HepG2 (cell line): Measurements from ENCODE around the gene EEF2. TPM values are rescaled to one million over a fixed set of nuclear protein-coding genes. Genes with fewer than 3 reads are reported as not detected.

ENCODE experiments used
- CENPT ChIP-seq: sonication (generic); formaldehyde crosslinking; IDR thresholded peaks from 2 replicates; pipeline ENCODE4 v1.8.0; 2022; ENCODE audit warnings: low read depth, mild to moderate bottlenecking, moderate library complexity, missing genetic modification reagents
- FOXP4 ChIP-seq: sonication (generic); formaldehyde crosslinking; IDR thresholded peaks from 2 replicates; pipeline ENCODE4 v1.4.0; 2020; ENCODE audit warnings: missing genetic modification reagents
- JUND ChIP-seq: sonication (generic); formaldehyde crosslinking; IDR thresholded peaks from 2 replicates; pipeline ENCODE4 v1.8.0; 2022; ENCODE audit warnings: mild to moderate bottlenecking, missing genetic modification reagents
- KAT2B ChIP-seq: fragments of 150-350 bp; IDR thresholded peaks from 2 replicates; pipeline ENCODE4 v1.6.1; 2014; ENCODE audit warnings: low read depth, low read length, borderline replicate concordance
- KAT8 ChIP-seq: IDR thresholded peaks from 2 replicates; pipeline ENCODE4 v1.6.1; 2016; ENCODE audit warnings: missing genetic modification reagents, missing compliant biosample characterization
- KLF9 ChIP-seq: IDR thresholded peaks from 2 replicates; pipeline ENCODE4 v1.6.1; 2016; ENCODE audit warnings: low read depth
- KMT2A ChIP-seq: sonication (generic); formaldehyde crosslinking; IDR thresholded peaks from 2 replicates; pipeline ENCODE4 v1.4.0; 2020; ENCODE audit warnings: missing genetic modification reagents
- MAFK ChIP-seq, 2 experiments: IDR thresholded peaks in 1 of 2; conservative IDR thresholded peaks in 1 of 2; 2 replicates each; pipeline ENCODE4 v1.6.1; 2011; ENCODE audit warnings: improper control_type of control experiment in 2 of 2, low read length in 2 of 2
- NR0B2 ChIP-seq: sonication (generic); formaldehyde crosslinking; IDR thresholded peaks from 2 replicates; pipeline ENCODE4 v1.4.0; 2020; ENCODE audit warnings: mild to moderate bottlenecking, missing genetic modification reagents
- PHF8 ChIP-seq: sonication (generic); formaldehyde crosslinking; IDR thresholded peaks from 2 replicates; pipeline ENCODE4 v1.5.0; 2020; ENCODE audit warnings: missing genetic modification reagents
- RAD21 ChIP-seq: fragments of 450-650 bp; formaldehyde crosslinking; IDR thresholded peaks from 2 replicates; pipeline ENCODE4 v1.5.0; 2020; ENCODE audit warnings: mild to moderate bottlenecking
- SMAD3 ChIP-seq: sonication (generic); formaldehyde crosslinking; IDR thresholded peaks from 2 replicates; pipeline ENCODE4 v1.4.0; 2020; ENCODE audit warnings: missing genetic modification reagents
- TAF1 ChIP-seq: sonication (generic); formaldehyde crosslinking; IDR thresholded peaks from 2 replicates; pipeline ENCODE4 v1.4.0; 2020; ENCODE audit warnings: missing genetic modification reagents
- TOE1 ChIP-seq: sonication (generic); formaldehyde crosslinking; IDR thresholded peaks from 2 replicates; pipeline ENCODE4 v1.4.0; 2020; ENCODE audit warnings: mild to moderate bottlenecking, missing genetic modification reagents
- TRIM22 ChIP-seq: fragments of 450-650 bp; IDR thresholded peaks from 2 replicates; pipeline ENCODE4 v1.6.1; 2017
- ZBTB33 ChIP-seq: sonication (generic); formaldehyde crosslinking; IDR thresholded peaks from 2 replicates; pipeline ENCODE4 v1.4.0; 2020; ENCODE audit warnings: missing genetic modification reagents
- ZFP62 ChIP-seq: sonication (generic); formaldehyde crosslinking; IDR thresholded peaks from 2 replicates; pipeline ENCODE4 v1.4.0; 2020; ENCODE audit warnings: missing genetic modification reagents
- ZNF101 ChIP-seq: sonication (generic); formaldehyde crosslinking; IDR thresholded peaks from 2 replicates; pipeline ENCODE4 v1.4.0; 2020; ENCODE audit warnings: mild to moderate bottlenecking, low read depth, missing genetic modification reagents, borderline replicate concordance
- ZNF124 ChIP-seq: sonication (generic); formaldehyde crosslinking; IDR thresholded peaks from 2 replicates; pipeline ENCODE4 v1.4.0; 2020; ENCODE audit warnings: missing genetic modification reagents
- ZNF20 ChIP-seq: sonication (generic); formaldehyde crosslinking; IDR thresholded peaks from 2 replicates; pipeline ENCODE4 v1.4.0; 2020; ENCODE audit warnings: mild to moderate bottlenecking, moderate library complexity, missing genetic modification reagents
- ZNF564 ChIP-seq: sonication (generic); formaldehyde crosslinking; IDR thresholded peaks from 2 replicates; pipeline ENCODE4 v1.8.1; 2023; ENCODE audit warnings: mild to moderate bottlenecking, missing genetic modification reagents
- ZNF580 ChIP-seq: IDR thresholded peaks from 2 replicates; pipeline ENCODE4 v1.6.1; 2016; ENCODE audit warnings: low read depth, borderline replicate concordance
- ZNF773 ChIP-seq: sonication (generic); formaldehyde crosslinking; IDR thresholded peaks from 2 replicates; pipeline ENCODE4 v1.4.0; 2020; ENCODE audit warnings: missing genetic modification reagents, borderline replicate concordance
- polyA plus RNA-seq, 8 experiments: library from polyadenylated mRNA; depleted of rRNA in 3 of 8; stranded (reverse) in 7 of 8; unstranded in 1 of 8; fragments of >200 nt; fragmentation: Illumina TruSeq in 4 of 8; extraction: Trizol in 4 of 8; gene quantifications; 2 replicates each; pipeline versions ENCODE4 v1.2.1 to v1.2.3, GENCODE V29; 2011 to 2016; ENCODE audit warnings: low read depth in 4 of 8, missing spikeins in 1 of 8, mixed read lengths in 1 of 8; ENCODE audit not compliant: insufficient read depth in 1 of 8
- total RNA-seq, 5 experiments: library from RNA; depleted of rRNA; stranded (reverse); fragments of >200 nt; fragmentation: Illumina TruSeq; extraction: Trizol; gene quantifications; 2 replicates each; pipeline ENCODE4 v1.2.3, GENCODE V29; 2016; ENCODE audit warnings: low read depth in 1 of 5

The EEF2 gene
- total and polyA plus RNA-seq, 2 of the 13 experiments (the other 11 are each of a cell fraction or from before 2014, with no cell fraction given) = 1,441 to 1,777 TPM

- TF ChIP-seq CENPT (CRISPR knock-in tag) = no peak
- no peak for TF ChIP-seq ZNF20 (CRISPR knock-in tag)
- peak; percentile 98 for TF ChIP-seq JUND (CRISPR knock-in tag)
- no peak for TF ChIP-seq ZNF101
- 0 out of 2 replicates have a peak, but pooled peaks have one; percentile 31 for TF ChIP-seq KAT8 (CRISPR knock-in tag)
- no peak for TF ChIP-seq ZNF124
- no peak for TF ChIP-seq ZNF773 (CRISPR knock-in tag)
- no peak for TF ChIP-seq ZFP62
- TF ChIP-seq SMAD3 (CRISPR knock-in tag) = 0 out of 2 replicates have a peak, but pooled peaks have one; percentile 49
- TF ChIP-seq KMT2A (CRISPR knock-in tag) = 0 out of 2 replicates have a peak, but pooled peaks have one; percentile 20
- TF ChIP-seq FOXP4 (CRISPR knock-in tag) = peak; percentile 52; the same call in 1 of the 2 replicates
- TF ChIP-seq ZNF580 (CRISPR knock-in tag) = no peak
- TF ChIP-seq NR0B2 = no peak
- TF ChIP-seq PHF8 = no peak; the same call in 1 of the 2 replicates
- TF ChIP-seq ZBTB33 (CRISPR knock-in tag) = no peak
- no peak for TF ChIP-seq TOE1 (CRISPR knock-in tag)
- TF ChIP-seq RAD21 (CRISPR knock-in tag) = no peak
- TF ChIP-seq KAT2B = no peak
- no peak for TF ChIP-seq TRIM22
- no peak for TF ChIP-seq ZNF564 (CRISPR knock-in tag)
- peak; percentile 36 to 41; a peak in 2 of 4 replicates for TF ChIP-seq MAFK (conservative IDR thresholded peaks at IDR 0.05 in 1 of 2, IDR thresholded peaks at IDR 0.05 in 1 of 2; ENCODE audit: low read length in 2 of 2)
- TF ChIP-seq TAF1 = no peak
- TF ChIP-seq KLF9 = 0 out of 2 replicates have a peak, but pooled peaks have one; percentile 52
Measured at GRCh38 chr19:3968556-3969434, 16.5 kb downstream of the EEF2 start (continued).
